H1 (cell line): ENCODE measurements around the gene BCAS4.

Experiments
- JUND ChIP-seq: IDR thresholded peaks from 2 replicates; pipeline ENCODE4 v1.6.1; 2011; ENCODE audit warnings: mild to moderate bottlenecking, improper control_type of control experiment, low read length
- POLR2A ChIP-seq, 2 experiments: IDR thresholded peaks; 1 replicate in 1 of 2; 2 replicates in 1 of 2; pipeline ENCODE4 v1.6.1; 2011; ENCODE audit warnings: low read depth in 2 of 2, low read length in 2 of 2, mild to moderate bottlenecking in 2 of 2; ENCODE audit errors: control extremely low read depth in 1 of 2
- POLR2AphosphoS5 ChIP-seq: IDR thresholded peaks from 2 replicates; pipeline ENCODE4 v1.6.1; 2011; ENCODE audit warnings: low read depth, low read length
- RAD21 ChIP-seq, 2 experiments: IDR thresholded peaks in 1 of 2; conservative IDR thresholded peaks in 1 of 2; 2 replicates each; pipeline ENCODE4 v1.6.1; 2011; ENCODE audit warnings: low read depth in 2 of 2, low read length in 2 of 2, improper control_type of control experiment in 1 of 2, inconsistent platforms in 1 of 2, mild to moderate bottlenecking in 1 of 2, moderate library complexity in 1 of 2
- ZNF274 ChIP-seq: IDR thresholded peaks from 2 replicates; pipeline ENCODE4 v1.7.0; 2012; ENCODE audit warnings: low read length, borderline replicate concordance; ENCODE audit errors: extremely low read depth
- TF ChIP-seq, protein P1 (sequence below), 3 experiments: IDR thresholded peaks; 1 replicate in 2 of 3; 2 replicates in 1 of 3; pipeline versions ENCODE4 v1.5.1 to v1.6.1; 2011; ENCODE audit warnings: low read length in 3 of 3, mild to moderate bottlenecking in 3 of 3, inconsistent platforms in 2 of 3, low read depth in 1 of 3, moderate library complexity in 1 of 3; ENCODE audit not compliant: insufficient read depth in 1 of 3; ENCODE audit errors: control extremely low read depth in 1 of 3

DNA sequence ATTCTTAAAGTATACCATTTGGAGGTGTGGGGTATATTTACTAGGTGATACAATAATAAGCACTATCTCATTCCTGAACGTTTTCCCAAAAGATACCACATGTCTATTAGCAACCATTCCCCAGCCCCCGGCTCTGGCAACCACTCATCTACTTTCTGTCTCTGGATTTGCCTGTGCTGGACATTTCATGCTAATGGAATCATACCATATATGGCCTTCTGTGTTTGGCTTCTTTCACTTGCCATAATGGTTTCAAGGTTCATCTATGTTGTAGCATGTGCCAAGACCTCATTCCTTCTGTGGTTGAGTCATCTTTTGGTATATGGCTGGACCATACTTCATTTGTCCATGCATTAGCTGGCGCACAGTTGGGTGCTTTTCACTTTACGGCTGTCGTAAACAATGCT lies 39.7 kb downstream of the BCAS4 start:
- no peak for TF ChIP-seq ZNF274
- no peak for TF ChIP-seq POLR2AphosphoS5
- TF ChIP-seq JUND: no peak
- no peak for TF ChIP-seq RAD21 (IDR thresholded peaks at IDR 0.05 in 1 of 2, conservative IDR thresholded peaks at IDR 0.05 in 1 of 2; ENCODE audit: low read depth in 2 of 2, low read length in 2 of 2)
- no peak for TF ChIP-seq POLR2A (IDR thresholded peaks at IDR 0.05; ENCODE audit: control extremely low read depth in 1 of 2, low read depth in 2 of 2, low read length in 2 of 2)
- TF ChIP-seq, protein P1, sequence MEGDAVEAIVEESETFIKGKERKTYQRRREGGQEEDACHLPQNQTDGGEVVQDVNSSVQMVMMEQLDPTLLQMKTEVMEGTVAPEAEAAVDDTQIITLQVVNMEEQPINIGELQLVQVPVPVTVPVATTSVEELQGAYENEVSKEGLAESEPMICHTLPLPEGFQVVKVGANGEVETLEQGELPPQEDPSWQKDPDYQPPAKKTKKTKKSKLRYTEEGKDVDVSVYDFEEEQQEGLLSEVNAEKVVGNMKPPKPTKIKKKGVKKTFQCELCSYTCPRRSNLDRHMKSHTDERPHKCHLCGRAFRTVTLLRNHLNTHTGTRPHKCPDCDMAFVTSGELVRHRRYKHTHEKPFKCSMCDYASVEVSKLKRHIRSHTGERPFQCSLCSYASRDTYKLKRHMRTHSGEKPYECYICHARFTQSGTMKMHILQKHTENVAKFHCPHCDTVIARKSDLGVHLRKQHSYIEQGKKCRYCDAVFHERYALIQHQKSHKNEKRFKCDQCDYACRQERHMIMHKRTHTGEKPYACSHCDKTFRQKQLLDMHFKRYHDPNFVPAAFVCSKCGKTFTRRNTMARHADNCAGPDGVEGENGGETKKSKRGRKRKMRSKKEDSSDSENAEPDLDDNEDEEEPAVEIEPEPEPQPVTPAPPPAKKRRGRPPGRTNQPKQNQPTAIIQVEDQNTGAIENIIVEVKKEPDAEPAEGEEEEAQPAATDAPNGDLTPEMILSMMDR (IDR thresholded peaks at IDR 0.05; ENCODE audit: control extremely low read depth in 1 of 3, insufficient read depth in 1 of 3, low read depth in 1 of 3, low read length in 3 of 3): no peak
